HG03139 (cell line): Measurements from ENCODE around the gene CT45A1.
"Not testable (repeated sequence)": the region's sequence is repeated elsewhere in the genome, so short reads cannot be mapped to it uniquely, and the experiment has no call there.

Experiments used
- ATAC-seq: cut with Tn5 transposase; IDR thresholded peaks from one replicate; pipeline ENCODE4 v1.9.1; 2021; ENCODE audit not compliant: unreplicated experiment

CT45A1 gene

GRCh38 chrX:135713183-135713689 is at the start of gene CT45A1:
Gene CT45A1, plus strand, starts transcription at chrX:135713639. Its CDS starts 5,302 bp downstream, at chrX:135718941.
- not testable (repeated sequence) for ATAC-seq

GRCh38 chrX:135672979-135673378 is 40.5 kb upstream of the CT45A1 start:
- ATAC-seq = not testable (repeated sequence)

DNA sequence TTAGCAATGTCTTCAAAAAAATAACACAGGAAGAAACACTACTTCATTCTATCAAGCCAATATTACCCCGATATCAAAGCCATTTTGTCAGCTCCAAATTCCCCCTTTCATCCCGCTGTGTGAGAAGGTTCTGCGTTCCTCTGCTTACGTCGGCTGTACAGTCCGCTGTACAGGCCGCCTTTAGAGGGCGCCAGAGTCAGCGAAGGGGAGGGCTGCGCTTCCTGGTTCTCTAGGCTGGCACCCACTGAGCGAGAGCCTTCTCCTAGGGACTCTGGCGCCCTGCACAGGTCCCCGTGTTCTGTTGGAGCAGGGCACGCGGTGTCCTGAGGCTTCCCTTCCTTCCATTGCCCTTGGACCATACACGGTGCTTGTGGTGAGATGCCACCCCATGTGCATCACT is 25.3 kb upstream of the CT45A1 start:
- ATAC-seq = no peak

GRCh38 chrX:135695471-135695870 is 18.0 kb upstream of the CT45A1 start:
- ATAC-seq = no peak

- ATAC-seq = no peak
Measured at GRCh38 chrX:135697601-135698000, 15.8 kb upstream of the CT45A1 start.

- ATAC-seq = no peak
Measured at GRCh38 chrX:135698924-135699323, 14.5 kb upstream of the CT45A1 start.

DNA sequence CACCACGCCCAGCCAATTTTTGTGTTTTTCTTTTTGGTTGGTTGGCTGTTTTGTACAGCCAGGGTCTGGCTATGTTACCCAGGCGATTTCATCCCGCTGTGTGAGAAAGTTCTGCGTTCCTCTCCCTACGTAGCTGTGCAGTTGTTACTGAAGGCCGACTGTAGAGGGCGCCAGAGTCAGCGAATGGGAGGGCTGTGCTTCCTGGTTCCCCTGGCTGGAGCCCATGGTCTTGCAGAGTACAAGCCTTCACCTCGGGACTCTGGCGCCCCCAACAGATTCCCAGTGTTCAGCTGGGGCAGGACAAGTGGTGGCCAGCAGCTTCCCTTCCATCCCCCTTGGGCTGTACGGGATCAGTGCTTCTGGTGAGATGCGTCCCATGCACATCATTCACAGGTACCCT is 5.6 kb upstream of the CT45A1 start:
- no peak for ATAC-seq

GRCh38 chrX:135713795-135714194 is 356 bp downstream of the CT45A1 start:
- ATAC-seq = no peak

DNA sequence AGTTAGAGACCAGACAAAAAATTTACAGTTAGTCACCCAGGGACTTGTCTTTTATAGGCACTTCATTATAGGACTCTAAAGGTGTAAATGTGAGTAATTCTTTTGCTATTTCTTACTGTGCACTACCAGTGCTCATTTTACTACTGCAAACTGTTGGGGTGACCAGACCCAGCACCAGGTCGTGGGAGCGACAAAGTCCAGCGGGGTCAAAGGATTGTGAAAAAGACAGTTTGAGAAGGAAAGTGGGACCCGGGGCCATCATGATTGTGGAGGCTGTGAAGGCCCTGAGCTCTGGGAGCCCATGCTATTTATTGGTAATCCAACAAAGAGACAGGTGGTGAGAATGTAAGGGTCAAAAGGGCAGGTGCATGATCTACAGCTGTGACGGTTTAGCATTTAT is 21.2 kb downstream of the CT45A1 start:
- not testable (repeated sequence) for ATAC-seq

DNA sequence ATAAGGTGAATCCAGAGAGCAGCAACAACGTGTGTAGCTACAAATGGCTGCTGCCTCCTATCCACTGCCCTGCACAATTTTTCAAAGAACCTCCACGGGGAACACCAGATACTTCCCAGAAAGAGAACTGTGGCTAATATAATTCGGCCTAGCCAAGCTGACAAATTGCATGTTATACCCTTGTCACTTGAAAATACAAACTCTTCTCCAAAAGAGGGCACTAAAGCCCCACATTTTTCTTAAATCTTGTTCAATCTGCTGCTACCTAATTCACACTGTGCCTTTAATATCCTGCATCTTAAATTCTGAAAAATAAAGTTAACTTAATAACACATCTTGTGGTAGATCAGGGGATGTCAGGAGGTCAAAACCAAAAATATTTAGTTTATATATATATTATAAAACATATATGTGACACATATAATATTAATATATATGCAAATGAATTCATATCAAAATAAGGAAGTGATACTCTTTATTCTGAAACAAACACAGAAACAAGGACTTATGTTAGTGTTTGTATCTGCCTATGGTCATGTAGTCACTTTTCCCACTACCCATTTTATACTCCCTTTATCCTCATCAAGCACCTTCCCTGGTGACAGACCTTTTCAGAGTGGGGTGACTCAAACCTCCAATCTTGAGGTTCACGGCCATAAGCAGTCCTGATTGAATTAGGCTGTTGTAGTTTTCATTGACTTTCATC is 24.1 kb downstream of the CT45A1 start:
- ATAC-seq = no peak

- ATAC-seq = peak; percentile 63
Measured at GRCh38 chrX:135740681-135741149, 27.3 kb downstream of the CT45A1 start.

DNA sequence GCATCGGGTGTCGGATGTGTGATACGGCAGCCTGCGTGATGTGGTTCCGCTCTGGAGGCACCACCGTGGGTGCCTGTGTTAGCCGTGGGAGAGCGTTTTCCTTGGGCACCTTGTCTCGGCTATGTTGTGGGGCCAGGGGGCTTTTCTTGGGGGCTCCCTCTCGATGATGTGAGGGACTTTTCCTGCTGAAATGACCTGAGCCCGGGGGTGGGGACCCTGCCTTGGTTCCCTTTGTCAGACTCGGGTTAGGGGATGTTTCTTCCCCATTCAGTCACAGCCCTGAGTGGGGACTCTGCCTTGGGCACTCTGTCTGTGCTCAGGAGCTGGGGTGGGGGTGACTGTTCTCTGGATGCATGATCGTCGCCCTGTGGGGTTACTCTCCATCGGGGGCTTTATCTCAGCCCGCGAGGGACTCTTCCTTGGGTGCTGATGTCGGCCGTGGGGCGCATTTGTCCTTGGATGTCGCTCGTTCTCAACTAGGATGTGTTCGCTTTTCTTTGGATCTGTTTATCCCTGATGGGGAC is 27.8 kb downstream of the CT45A1 start:
- no peak for ATAC-seq

- ATAC-seq = not testable (repeated sequence)
Measured at GRCh38 chrX:135744739-135745138, 31.3 kb downstream of the CT45A1 start.

DNA sequence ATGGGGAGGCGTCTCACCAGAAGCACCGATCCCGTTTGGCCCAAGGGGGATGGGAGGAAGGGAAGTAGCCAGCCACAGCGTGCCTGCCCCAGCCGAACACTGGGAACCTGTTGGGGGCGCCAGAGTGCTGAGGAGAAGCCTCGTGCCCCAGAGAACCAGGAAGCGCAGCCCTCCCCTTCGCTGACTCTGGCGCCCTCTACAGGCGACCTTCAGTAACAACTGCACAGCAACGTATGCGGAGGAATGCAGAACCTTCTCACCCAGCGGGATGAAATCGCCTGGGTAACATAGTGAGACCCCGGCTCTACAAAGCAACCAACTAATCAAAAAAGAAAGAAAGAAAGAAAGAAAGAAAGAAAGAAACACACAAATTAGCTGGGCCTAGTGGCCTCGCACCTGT is 54.7 kb downstream of the CT45A1 start, which contains the start of gene CT45A3:
Gene CT45A3, minus strand, starts transcription at position 101 of the 400 bp plus-strand sequence. CDS start 3,747 bp downstream, outside the sequence.
- not testable (repeated sequence) for ATAC-seq
